Measurements from ENCODE around the gene ATG9B. TPM values are rescaled to one million over a fixed set of nuclear protein-coding genes. Genes with fewer than 3 reads are reported as not detected.
A peak's percentile ranks its signal among the peaks of the same experiment; 100 is the strongest.

The ATG9B gene
- total RNA-seq, 1 donor from 2014 or later, result 0.38 TPM

GRCh38 chr7:151017953-151018420 is 6.3 kb downstream of the ATG9B start:
- peak; percentile 79 for DNase-seq
- TF ChIP-seq, protein P1, sequence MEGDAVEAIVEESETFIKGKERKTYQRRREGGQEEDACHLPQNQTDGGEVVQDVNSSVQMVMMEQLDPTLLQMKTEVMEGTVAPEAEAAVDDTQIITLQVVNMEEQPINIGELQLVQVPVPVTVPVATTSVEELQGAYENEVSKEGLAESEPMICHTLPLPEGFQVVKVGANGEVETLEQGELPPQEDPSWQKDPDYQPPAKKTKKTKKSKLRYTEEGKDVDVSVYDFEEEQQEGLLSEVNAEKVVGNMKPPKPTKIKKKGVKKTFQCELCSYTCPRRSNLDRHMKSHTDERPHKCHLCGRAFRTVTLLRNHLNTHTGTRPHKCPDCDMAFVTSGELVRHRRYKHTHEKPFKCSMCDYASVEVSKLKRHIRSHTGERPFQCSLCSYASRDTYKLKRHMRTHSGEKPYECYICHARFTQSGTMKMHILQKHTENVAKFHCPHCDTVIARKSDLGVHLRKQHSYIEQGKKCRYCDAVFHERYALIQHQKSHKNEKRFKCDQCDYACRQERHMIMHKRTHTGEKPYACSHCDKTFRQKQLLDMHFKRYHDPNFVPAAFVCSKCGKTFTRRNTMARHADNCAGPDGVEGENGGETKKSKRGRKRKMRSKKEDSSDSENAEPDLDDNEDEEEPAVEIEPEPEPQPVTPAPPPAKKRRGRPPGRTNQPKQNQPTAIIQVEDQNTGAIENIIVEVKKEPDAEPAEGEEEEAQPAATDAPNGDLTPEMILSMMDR (IDR thresholded peaks at IDR 0.05), result peak; percentile 96
- Histone ChIP-seq H3K4me1 (peaks cover 19% of the 10 kb centered on the region), H3K4me3 (peak overlapping the region; percentile 37), H3K27me3 (ENCODE audit: low read depth) (peaks cover 38% of the 10 kb centered on the region), H3K9me3 (no peaks in the 10 kb centered on the region), H3K36me3 (no peaks in the 10 kb centered on the region), H3K27ac (no peak overlapping the region)
- intact Hi-C loops (cut with DNase I), result no loop called here
- peak; percentile 79 to 83 for ATAC-seq

DNA sequence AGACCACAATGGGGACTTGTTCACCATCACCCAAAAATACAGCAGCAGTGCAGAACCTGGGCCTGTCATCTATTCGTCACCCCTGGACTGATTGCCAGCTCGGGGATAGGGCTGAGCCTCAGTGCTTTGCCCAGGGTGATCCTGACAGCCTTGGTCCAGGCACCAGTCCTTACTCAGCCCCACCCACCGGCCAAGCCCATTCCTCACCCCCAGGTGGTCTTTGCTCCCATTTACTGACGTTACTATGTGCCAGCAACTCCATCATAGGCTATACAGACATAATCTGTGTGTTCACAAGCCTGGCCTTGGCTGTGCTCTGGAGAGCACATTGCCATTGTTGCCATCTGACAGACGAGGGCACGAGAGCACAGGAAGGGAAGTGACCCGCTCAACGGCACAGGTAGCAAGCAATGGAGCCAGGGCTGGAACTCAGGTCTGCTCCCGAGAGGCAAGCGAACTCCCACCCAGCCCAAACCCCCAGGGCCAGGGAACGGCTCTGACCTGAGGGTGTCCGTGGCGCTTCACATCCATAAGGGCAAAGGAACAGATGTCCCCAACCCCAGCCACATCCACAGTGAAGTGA is 6.8 kb downstream of the ATG9B start:
- H3K27me3 ChIP-seq (ENCODE audit: low read depth), result peaks cover 40% of the 10 kb centered on the region
- H3K27ac ChIP-seq, result no peak overlapping the region
- H3K36me3 ChIP-seq, result no peaks in the 10 kb centered on the region
- TF ChIP-seq, protein P1 (IDR thresholded peaks at IDR 0.05), result no peak
- no peaks in the 10 kb centered on the region for H3K9me3 ChIP-seq
- intact Hi-C loops (cut with DNase I), result no loop called here
- DNase-seq (no peak), ATAC-seq (no peak)
- peaks cover 22% of the 10 kb centered on the region for H3K4me1 ChIP-seq
- H3K4me3 ChIP-seq, result peak overlapping the region; percentile 37

DNA sequence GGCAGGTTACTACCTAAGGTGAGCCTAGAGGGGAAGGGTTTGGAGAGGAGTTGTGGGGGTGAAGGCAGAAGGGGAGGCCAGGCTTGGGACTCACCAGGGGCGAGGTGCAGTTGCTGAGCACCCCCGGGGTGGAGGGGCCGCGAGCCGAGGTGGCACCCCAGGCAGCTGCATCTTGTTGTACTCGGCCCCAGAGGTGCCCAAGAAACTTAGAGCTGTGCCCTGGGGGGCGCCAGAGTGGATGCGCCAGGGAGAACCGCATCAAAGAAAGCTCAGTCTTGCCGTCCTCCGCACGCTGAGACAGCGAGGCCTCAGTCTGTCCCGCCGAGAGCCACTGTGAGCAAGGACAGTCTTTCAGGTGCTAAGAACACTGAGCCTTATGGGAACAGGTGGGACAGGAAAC is 7.4 kb downstream of the ATG9B start:
- no peaks in the 10 kb centered on the region for H3K9me3 ChIP-seq
- TF ChIP-seq, protein P1 (IDR thresholded peaks at IDR 0.05), result no peak
- H3K36me3 ChIP-seq, result no peaks in the 10 kb centered on the region
- DNase-seq (no peak), ATAC-seq (no peak)
- intact Hi-C loops (cut with DNase I), result no loop called here
- H3K27me3 ChIP-seq (ENCODE audit: low read depth), result peaks cover 44% of the 10 kb centered on the region
- H3K27ac ChIP-seq, result no peak overlapping the region
- peaks cover 27% of the 10 kb centered on the region for H3K4me1 ChIP-seq
- H3K4me3 ChIP-seq, result no peak overlapping the region

GRCh38 chr7:151016505-151016904 is 7.8 kb downstream of the ATG9B start:
- H3K9me3 ChIP-seq, result no peaks in the 10 kb centered on the region
- no peak for DNase-seq
- no peak for ATAC-seq
- no peaks in the 10 kb centered on the region for H3K36me3 ChIP-seq
- no peak overlapping the region for H3K27ac ChIP-seq
- TF ChIP-seq, protein P1 (IDR thresholded peaks at IDR 0.05), result no peak
- H3K27me3 ChIP-seq (ENCODE audit: low read depth), result peaks cover 44% of the 10 kb centered on the region
- no peak overlapping the region for H3K4me3 ChIP-seq
- H3K4me1 ChIP-seq, result peaks cover 31% of the 10 kb centered on the region
- intact Hi-C loops (cut with DNase I), result no loop called here

- Histone ChIP-seq H3K27ac (no peak overlapping the region), H3K4me3 (no peak overlapping the region), H3K4me1 (peaks cover 34% of the 10 kb centered on the region), H3K36me3 (no peaks in the 10 kb centered on the region), H3K27me3 (ENCODE audit: low read depth) (peaks cover 44% of the 10 kb centered on the region), H3K9me3 (no peaks in the 10 kb centered on the region)
- DNase-seq (no peak), ATAC-seq (no peak)
- TF ChIP-seq, protein P1 (IDR thresholded peaks at IDR 0.05), result no peak
- intact Hi-C loops (cut with DNase I), result no loop called here
Observed at GRCh38 chr7:151015967-151016366, 8.3 kb downstream of the ATG9B start.

Data from lower lobe of right lung (tissue), 2 donors.